OCI-LY7 (cell line): ENCODE data around the gene ZNF821. TPM values are rescaled to one million over a fixed set of nuclear protein-coding genes. Genes with fewer than 3 reads are reported as not detected.

Experiments used
- BruUV-seq: library from RNA; stranded (reverse); fragments of 400-500 nt; replicated peaks from 2 replicates; lab custom pipeline; 2021; lab: Mats Ljungman, UMichigan
- CTCF ChIA-PET: fragments of 300-600 bp; sonication (Branson Sonifier 250); formaldehyde crosslinking; loops from one replicate; lab custom pipeline; 2022; ENCODE audit warnings: antibody characterized with exemption; ENCODE audit not compliant: unreplicated experiment; lab: Charles Lee
- POLR2A ChIA-PET: fragments of 300-600 bp; sonication (Branson Sonifier 250); formaldehyde crosslinking; loops from one replicate; lab custom pipeline; 2022; ENCODE audit warnings: antibody characterized with exemption; lab: Charles Lee
- DNase-seq: peaks from one replicate; pipeline ENCODE4 v3.0.0-alpha.2; 2015; ENCODE audit warnings: low spot score
- H2AFZ ChIP-seq: fragments of 200-600 bp; sonication (generic), shearing (Covaris generic); 2 replicates; pipeline ENCODE4 v1.6.1; 2014; ENCODE audit warnings: mild to moderate bottlenecking, antibody characterized with exemption, low read length, moderate library complexity
- H3K27ac ChIP-seq: fragments of 200-600 bp; sonication (generic); 2 replicates; pipeline ENCODE4 v1.5.1; 2014; ENCODE audit warnings: mixed run types, low read depth, mild to moderate bottlenecking, moderate library complexity, low read length, inconsistent platforms; ENCODE audit not compliant: poor library complexity, severe bottlenecking
- H3K36me3 ChIP-seq: fragments of 200-600 bp; sonication (generic); 2 replicates; pipeline ENCODE4 v1.6.1; 2014; ENCODE audit warnings: mild to moderate bottlenecking, antibody characterized with exemption, low read length, moderate library complexity, mixed read lengths; ENCODE audit not compliant: insufficient read depth
- H3K4me1 ChIP-seq: fragments of 200-600 bp; sonication (generic); 2 replicates; pipeline ENCODE4 v1.5.1; 2014; ENCODE audit warnings: mild to moderate bottlenecking, low read length; ENCODE audit not compliant: insufficient read depth, poor library complexity, severe bottlenecking
- H3K4me2 ChIP-seq: fragments of 200-600 bp; sonication (generic); 2 replicates; pipeline ENCODE4 v1.6.1; 2014; ENCODE audit warnings: mild to moderate bottlenecking, low read length
- H3K4me3 ChIP-seq: fragments of 200-600 bp; sonication (generic); 2 replicates; pipeline ENCODE4 v1.5.1; 2014; ENCODE audit warnings: mild to moderate bottlenecking, low read depth, low read length; ENCODE audit not compliant: poor library complexity, severe bottlenecking
- H3K79me2 ChIP-seq: fragments of 200-600 bp; sonication (generic); 2 replicates; pipeline ENCODE4 v1.6.1; 2016; ENCODE audit warnings: low read depth, mild to moderate bottlenecking, low read length, moderate library complexity, mixed read lengths; ENCODE audit not compliant: insufficient read depth
- H3K9me2 ChIP-seq: fragments of 200-600 bp; sonication (generic); 2 replicates; pipeline ENCODE4 v1.6.1; 2016; ENCODE audit warnings: mild to moderate bottlenecking, low read length, mixed read lengths; ENCODE audit not compliant: insufficient read depth
- H3K9me3 ChIP-seq: fragments of 200-600 bp; sonication (generic); 2 replicates; pipeline ENCODE4 v1.6.1; 2014; ENCODE audit warnings: mild to moderate bottlenecking, mixed run types, low read length, mixed read lengths
- H4K20me1 ChIP-seq: fragments of 200-600 bp; sonication (generic); 2 replicates; pipeline ENCODE4 v1.6.1; 2014; ENCODE audit warnings: mild to moderate bottlenecking, antibody characterized with exemption, low read length, moderate library complexity, mixed read lengths; ENCODE audit not compliant: insufficient read depth
- CTCF ChIP-seq: fragments of 200-600 bp; sonication (generic); conservative IDR thresholded peaks from 2 replicates; pipeline ENCODE4 v1.5.1; 2014; ENCODE audit warnings: mild to moderate bottlenecking, antibody characterized with exemption, low read length, moderate library complexity, mixed read lengths
- EZH2phosphoT487 ChIP-seq: fragments of 200-600 bp; sonication (generic); IDR thresholded peaks from 2 replicates; pipeline ENCODE4 v1.6.1; 2018; ENCODE audit warnings: low read depth, borderline replicate concordance, mild to moderate bottlenecking, mixed run types, antibody characterized with exemption, low read length, moderate library complexity, mixed read lengths
- intact Hi-C: fragments of 100-400 bp; cut with micrococcal nuclease; formaldehyde crosslinking; loops from one replicate; pipeline ENCODE4 v1.10.0; 2022; ENCODE audit not compliant: unreplicated experiment
- total RNA-seq, 2 experiments: library from RNA; depleted of rRNA in 1 of 2; stranded (reverse); fragments of >200 nt in 1 of 2; shearing (Covaris generic) in 1 of 2; gene quantifications; 2 replicates each; pipeline ENCODE4 v1.2.3, GENCODE V29; 2014 to 2022

Gene ZNF821
- total RNA-seq, 2 experiments from 2014 or later, result 14.6 to 17.8 TPM

GRCh38 chr16:71924710-71925109 lies 40.7 kb upstream of the ZNF821 start:
- TF ChIP-seq EZH2phosphoT487, result no peak
- no peak overlapping the region for H3K4me2 ChIP-seq
- H4K20me1 ChIP-seq, result no peaks in the 10 kb centered on the region
- DNase-seq, result no peak
- peaks cover 99% of the 10 kb centered on the region for H3K36me3 ChIP-seq
- H3K9me3 ChIP-seq, result peaks cover 3% of the 10 kb centered on the region; the same call in 1 of the 2 replicates
- no peaks in the 10 kb centered on the region for H3K79me2 ChIP-seq
- H3K27ac ChIP-seq, result no peak overlapping the region
- ChIA-PET CTCF (no interaction called here), POLR2A (interaction anchor here (0.7 to 1.5 kb wide), 5 partner anchors 9 to 21 kb away, joined by 3 to 8 read pairs (median 4); no protein-coding TSS in a partner anchor)
- BruUV-seq, result no TSS peak
- no peaks in the 10 kb centered on the region for H3K4me1 ChIP-seq
- H3K4me3 ChIP-seq, result no peak overlapping the region
- H3K9me2 ChIP-seq, result no peaks in the 10 kb centered on the region
- intact Hi-C loops, result no loop called here
- H2AFZ ChIP-seq, result no peak overlapping the region

DNA sequence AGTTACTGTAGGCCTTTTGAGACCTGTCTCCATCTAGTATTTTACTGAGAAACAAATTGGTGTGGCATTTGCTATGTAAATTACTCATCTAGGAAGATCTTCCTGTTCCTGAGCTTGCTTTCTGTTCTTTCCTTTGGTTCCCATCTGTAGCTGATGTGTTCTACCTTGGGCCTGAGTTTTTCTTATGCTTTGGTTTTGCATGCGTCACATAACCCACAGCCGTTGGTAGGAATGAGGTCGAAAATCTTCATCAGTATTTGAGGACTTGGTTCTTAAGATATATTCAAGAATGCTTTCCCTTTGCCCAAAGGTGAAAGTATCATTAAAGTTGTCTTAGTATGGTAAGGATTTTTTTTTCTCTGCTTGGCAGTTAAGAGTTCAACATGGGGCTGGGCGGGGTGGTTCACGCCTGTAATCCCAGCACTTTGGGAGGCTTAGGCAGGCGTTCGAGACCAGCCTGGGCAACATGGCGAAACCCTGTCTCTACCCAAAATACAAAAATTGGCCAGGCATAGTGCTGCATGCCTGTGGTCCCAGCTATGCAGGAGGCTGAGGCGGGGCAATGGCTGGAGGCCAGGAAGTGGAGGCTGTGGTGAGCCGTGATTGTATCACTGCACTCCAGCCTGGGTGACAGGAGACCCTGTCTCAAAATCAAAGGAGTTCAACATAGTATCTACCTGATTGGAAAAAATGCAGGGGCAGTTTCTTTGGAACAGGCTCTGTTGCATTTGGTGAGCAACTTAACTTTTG lies 40.1 kb upstream of the ZNF821 start:
- Histone ChIP-seq H3K79me2 (peaks cover 3% of the 10 kb centered on the region; the same call in 1 of the 2 replicates), H3K4me3 (no peak overlapping the region), H3K4me1 (no peaks in the 10 kb centered on the region), H2AFZ (no peak overlapping the region), H3K27ac (no peak overlapping the region), H4K20me1 (no peaks in the 10 kb centered on the region), H3K9me2 (no peaks in the 10 kb centered on the region), H3K36me3 (peaks cover 100% of the 10 kb centered on the region), H3K4me2 (no peak overlapping the region), H3K9me3 (peaks cover 9% of the 10 kb centered on the region; the same call in 1 of the 2 replicates)
- intact Hi-C loops, result no loop called here
- no TSS peak for BruUV-seq
- no peak for TF ChIP-seq CTCF
- ChIA-PET POLR2A (interaction anchor here (1.1 kb wide), 1 partner anchor 15 kb away, joined by 8 read pairs; no protein-coding TSS in a partner anchor), CTCF (no interaction called here)
- no peak for DNase-seq

GRCh38 chr16:71920658-71921057 lies 36.7 kb upstream of the ZNF821 start:
- POLR2A ChIA-PET, result interaction anchor here (0.6 to 1.2 kb wide), 2 partner anchors 9 to 35 kb away, joined by 5 read pairs; no protein-coding TSS in a partner anchor
- Histone ChIP-seq H3K4me2 (no peak overlapping the region), H3K36me3 (peaks cover 100% of the 10 kb centered on the region), H4K20me1 (no peaks in the 10 kb centered on the region), H3K9me3 (peaks cover 23% of the 10 kb centered on the region; the same call in 1 of the 2 replicates), H2AFZ (no peak overlapping the region), H3K9me2 (no peaks in the 10 kb centered on the region), H3K27ac (no peak overlapping the region), H3K4me3 (no peak overlapping the region), H3K4me1 (no peaks in the 10 kb centered on the region), H3K79me2 (peaks cover 34% of the 10 kb centered on the region; the same call in 1 of the 2 replicates)
- TF ChIP-seq EZH2phosphoT487 (no peak), CTCF (no peak)
- intact Hi-C loops, result no loop called here
- BruUV-seq, result no TSS peak
- DNase-seq, result no peak
- CTCF ChIA-PET, result no interaction called here
